Stimulated activated CD4-positive, alpha-beta T cell treated with anti-CD3 and anti-CD28 coated beads, Interleukin-2, amount 100 ng/mL, for 48 hours (primary cell): ENCODE data around the gene ITGAD.

ENCODE experiments used
- DNase-seq, 2 donors: peaks; one replicate each; pipeline ENCODE4 v3.0.0-alpha.2; 2020

Gene ITGAD

DNA sequence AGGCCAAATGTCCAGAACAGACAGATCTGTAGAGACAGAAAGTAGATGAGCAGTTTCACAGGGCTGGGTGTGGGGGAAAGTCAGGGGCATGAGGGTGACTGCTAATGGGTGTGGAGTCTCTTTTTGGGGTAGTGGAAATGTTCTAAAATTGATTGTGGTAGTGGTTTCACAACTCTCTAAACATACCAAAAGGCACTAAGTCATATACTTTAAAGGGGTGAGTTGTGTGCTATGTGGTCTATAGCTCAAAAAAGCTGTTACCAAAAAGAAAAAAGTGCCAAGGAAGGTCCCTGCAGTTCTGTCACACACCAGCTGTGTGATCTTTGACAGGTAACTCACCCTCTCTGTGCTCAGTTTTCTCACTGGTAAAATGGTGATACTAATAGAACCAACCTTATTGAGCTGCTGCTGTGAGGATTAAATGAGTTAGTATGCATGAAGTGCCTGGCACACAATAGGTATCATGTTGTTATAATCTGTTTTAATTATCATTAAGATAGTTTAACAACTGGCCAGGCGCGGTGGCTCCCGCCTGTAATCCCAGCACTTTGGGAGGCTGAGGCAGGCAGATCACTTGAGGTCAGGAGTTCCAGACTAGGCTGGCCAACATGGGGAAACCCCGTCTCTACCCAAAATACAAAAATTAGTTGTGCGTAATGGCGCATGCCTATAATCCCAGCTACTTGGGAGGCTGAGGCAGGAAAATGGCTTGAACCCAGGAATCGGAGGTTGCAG lies 27.8 kb upstream of the ITGAD start:
- no peak for DNase-seq

DNA sequence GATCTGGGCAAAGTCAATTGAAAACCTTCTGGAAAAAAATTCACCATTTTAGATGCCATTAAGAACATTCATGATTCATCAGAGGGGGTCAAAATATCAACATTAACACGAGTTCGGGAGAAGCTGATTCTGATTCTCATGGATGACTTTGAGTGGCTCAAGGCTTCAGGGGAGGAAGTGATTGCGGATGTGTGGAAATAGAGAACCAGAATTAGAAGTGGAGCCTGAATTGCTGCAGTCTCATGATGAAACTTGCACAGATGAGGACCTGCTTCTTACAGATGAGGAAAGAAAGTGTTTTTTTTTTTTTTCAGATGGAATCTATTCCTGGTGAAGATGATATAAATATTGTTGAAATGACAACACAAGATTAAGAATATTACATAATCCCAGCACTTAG lies 25.3 kb upstream of the ITGAD start:
- DNase-seq = no peak

DNA sequence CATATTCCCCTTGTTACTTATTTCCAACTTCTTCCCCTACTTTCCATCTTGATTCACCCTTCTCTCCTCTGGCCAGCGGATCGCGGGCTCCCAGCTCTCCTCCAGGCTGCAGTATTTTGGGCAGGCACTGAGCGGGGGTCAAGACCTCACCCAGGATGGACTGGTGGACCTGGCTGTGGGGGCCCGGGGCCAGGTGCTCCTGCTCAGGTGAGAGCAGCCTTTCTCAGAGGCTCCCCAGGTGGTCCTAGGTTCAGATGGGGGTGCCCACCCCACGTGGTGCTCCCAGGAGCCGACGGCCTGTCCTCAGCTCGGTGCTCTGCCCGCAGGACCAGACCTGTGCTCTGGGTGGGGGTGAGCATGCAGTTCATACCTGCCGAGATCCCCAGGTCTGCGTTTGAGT lies 22.1 kb upstream of the ITGAD start:
- no peak for DNase-seq

DNA sequence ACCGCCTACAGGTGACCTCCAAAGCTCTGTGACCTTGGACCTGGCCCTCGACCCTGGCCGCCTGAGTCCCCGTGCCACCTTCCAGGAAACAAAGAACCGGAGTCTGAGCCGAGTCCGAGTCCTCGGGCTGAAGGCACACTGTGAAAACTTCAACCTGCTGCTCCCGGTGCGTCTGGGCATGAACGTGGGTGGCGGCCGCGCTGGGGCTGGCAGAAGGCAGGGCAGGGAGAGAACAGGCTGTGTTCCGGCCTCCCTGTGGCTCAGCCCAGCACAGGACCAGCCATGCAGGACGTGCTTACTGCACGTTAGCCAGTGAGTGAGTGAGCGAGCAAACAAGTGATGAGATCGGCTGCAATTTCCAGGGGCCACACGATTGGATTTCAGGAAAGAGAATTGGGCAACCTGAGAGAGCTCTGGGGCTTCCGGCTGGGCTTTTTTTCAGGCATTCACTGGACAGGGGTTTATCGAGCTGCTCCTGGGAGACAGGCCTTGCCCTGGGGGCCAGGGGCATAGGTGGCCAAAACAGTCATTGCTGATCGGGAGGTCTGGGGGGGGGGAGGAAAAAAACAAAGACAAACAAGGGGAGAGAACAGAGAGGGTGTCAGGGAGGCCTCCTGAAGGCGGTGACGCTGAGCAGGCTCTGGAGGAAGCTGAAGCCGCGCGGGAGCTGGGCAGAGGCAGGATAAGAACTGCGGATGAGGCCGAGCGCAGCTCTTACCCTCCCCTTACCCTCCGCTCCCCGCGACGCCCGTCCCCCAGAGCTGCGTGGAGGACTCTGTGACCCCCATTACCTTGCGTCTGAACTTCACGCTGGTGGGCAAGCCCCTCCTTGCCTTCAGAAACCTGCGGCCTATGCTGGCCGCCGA lies 21.3 kb upstream of the ITGAD start:
- DNase-seq = no peak

DNA sequence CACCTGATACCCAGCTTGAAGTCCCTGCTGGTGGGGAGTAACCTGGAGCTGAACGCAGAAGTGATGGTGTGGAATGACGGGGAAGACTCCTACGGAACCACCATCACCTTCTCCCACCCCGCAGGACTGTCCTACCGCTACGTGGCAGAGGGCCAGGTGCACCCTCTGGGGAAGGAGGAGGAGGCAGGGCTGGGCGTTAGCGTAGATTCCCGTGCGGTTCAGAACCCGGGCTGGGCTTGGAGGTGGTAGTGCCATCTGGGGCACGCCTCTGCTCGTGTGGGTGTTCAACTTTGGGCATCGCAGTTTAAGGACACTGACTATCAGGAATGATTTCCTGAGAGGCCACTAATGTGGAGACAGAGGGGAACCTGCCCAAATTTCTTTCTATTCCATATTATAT lies 19.9 kb upstream of the ITGAD start:
- DNase-seq = no peak

DNA sequence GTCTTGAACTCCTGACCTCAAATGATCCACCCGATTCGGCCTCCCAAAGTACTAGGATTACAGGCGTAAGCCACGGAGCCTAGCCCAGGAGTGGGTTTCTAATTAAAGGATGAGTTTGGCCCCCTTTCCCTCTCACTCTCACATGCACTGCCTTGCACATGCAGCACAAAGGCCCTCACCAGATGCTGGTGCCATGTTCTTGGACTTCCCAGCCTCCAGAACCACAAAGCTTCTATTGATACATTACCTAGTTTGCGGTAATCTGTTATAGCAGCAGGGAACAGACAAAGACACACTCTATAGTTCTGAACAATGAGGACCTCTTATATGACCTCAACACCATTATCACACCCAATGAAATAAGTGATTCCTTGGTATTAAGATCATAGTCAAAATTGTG lies 17.9 kb upstream of the ITGAD start:
- DNase-seq = no peak

DNA sequence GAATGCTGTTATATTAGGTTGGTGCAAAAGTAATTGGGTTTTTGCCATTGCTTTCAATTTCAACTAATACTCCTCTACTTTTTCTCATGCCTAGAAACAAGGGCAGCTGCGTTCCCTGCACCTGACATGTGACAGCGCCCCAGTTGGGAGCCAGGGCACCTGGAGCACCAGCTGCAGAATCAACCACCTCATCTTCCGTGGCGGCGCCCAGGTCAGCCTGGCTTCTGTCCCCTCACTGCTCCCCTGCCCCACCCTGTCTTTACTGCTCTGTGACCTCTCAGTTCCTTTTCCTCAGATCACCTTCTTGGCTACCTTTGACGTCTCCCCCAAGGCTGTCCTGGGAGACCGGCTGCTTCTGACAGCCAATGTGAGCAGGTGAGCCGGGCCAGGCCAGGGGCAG lies 16.4 kb upstream of the ITGAD start:
- no peak for DNase-seq

DNA sequence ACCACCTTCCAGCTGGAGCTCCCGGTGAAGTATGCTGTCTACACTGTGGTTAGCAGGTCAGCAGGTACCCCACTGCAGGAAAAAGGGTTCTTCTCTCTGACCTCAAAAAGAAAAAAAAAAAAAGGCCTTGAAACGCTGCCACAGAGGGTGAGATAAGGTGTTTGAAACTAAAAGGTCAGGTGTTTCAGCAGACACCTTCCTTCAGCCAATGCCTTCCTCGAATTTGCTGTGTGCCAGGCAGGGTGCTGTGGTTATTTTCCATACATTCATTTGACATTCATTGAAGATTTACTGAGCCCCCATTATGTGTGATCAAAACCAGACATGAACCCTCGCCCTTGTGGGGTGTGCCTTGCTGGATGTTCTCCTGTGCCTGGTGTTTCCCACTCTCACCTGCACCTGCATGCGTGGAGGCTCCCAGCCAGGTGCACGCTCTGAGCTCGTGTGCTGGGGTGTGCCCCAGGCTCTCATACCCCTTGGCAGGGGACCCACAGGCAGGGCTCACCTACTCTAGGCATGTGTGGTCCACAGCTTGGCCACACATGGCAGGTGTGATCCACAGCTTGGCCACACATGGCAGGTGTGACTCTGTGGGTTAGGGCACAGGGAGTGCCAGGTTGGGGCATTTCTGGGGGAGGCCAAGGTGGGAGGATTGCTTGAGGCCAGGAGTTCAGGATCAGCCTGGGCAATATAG lies 15.8 kb upstream of the ITGAD start:
- DNase-seq = no peak

DNA sequence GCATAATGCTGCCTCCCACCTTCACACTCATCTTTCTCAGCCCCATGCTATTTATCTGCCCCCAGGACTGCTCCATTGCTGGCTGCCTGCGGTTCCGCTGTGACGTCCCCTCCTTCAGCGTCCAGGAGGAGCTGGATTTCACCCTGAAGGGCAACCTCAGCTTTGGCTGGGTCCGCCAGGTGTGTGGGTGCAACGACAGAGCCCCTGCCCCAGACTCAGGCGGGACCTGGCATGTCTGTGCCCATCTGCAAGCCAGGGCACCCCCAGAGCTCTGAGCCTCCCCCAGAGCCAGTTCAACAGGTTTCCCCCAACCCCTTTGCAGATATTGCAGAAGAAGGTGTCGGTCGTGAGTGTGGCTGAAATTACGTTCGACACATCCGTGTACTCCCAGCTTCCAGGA lies 12.9 kb upstream of the ITGAD start:
- no peak for DNase-seq

DNA sequence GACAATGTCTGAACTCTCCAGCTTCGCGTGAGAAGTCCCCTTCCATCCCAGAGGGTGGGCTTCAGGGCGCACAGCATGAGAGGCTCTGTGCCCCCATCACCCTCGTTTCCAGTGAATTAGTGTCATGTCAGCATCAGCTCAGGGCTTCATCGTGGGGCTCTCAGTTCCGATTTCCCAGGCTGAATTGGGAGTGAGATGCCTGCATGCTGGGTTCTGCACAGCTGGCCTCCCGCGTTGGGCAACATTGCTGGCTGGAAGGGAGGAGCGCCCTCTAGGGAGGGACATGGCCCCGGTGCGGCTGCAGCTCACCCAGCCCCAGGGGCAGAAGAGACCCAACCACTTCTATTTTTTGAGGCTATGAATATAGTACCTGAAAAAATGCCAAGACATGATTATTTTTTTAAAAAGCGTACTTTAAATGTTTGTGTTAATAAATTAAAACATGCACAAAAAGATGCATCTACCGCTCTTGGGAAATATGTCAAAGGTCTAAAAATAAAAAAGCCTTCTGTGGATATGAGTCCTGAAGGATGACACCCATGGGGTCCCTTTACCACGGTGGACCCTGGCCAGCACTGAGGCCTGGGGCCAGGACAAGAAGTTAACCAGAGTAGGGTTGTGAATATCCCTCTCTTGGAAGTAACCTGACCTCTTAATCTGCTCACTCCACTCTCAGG lies 10.5 kb upstream of the ITGAD start:
- peak; percentile 64 to 68 for DNase-seq

DNA sequence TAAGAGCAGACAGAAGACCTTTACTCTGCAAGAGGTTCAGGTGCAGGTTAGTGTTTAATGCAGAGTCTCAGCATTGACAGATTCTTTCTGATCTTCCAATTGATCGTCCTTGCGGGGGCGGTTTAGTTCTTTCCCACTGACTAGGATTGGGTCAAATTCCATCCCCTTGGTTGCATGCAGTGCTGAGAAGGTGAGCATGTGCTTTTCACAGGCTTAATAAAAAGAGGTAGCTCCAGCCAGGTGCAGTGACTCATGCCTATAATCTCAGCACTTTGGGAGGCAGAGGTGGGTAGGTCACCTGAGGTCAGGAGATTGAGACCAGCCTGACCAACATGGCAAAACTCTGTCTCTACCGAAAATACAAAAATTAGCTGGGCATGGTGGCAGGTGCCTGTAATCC lies 7.5 kb upstream of the ITGAD start:
- DNase-seq = no peak

DNA sequence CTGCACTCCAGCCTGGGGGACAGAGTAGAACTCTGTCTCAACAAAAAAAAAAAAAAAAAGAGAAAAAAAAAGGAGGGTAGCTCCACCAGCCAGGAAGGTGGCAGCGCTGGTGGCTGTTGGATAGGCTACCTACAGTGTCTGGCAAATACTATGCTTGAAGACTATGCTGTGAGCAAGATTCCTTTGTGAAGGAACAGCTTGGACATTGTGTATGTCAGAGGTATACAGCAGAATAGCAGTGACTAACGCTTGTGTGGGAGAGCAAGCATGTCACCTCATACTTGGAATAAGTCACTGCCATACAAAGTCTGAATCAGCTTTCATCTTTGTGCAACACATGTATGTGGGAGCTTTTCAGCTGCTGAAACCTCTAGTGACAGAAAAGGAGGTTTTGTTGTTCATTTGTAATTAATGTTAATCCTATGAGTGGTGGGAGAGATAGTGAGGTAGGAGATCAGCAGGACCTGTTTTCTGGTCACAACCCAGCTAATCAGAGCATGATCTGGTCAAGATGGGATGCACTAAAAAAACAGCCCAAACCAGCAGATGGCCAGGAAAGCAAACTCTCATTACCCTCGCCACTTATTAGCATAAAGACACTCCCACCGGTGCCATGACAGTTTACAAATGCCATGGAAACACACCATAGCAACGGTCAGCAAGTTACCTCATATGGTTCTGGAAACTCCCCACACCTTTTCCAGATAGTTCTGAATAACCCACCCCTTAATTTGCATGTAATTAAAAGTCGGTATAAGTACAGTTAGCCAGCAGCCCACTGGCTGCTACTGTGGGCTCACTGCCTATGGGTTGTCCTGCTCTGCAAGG lies 6.8 kb upstream of the ITGAD start:
- peak; percentile 11 to 18 for DNase-seq

DNA sequence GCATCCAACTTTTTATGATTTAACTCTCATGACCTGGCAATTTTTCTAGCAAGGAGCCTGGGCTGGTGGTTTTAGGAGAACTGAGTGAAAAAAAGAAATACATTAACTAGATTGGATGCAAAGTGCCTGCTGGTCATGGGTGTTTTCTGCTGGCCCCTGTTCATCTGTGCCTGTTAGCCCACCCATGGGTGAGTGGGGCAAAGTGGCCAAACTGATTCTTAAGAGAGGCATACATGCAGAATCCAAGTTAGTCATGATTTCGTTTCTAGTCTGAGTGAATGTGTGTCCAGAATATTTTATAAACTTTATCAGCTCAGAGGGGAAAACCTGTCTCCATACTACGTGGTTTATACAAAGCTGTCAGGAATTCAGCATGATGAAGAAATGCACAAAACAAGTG lies 4.6 kb upstream of the ITGAD start:
- DNase-seq = no peak

DNA sequence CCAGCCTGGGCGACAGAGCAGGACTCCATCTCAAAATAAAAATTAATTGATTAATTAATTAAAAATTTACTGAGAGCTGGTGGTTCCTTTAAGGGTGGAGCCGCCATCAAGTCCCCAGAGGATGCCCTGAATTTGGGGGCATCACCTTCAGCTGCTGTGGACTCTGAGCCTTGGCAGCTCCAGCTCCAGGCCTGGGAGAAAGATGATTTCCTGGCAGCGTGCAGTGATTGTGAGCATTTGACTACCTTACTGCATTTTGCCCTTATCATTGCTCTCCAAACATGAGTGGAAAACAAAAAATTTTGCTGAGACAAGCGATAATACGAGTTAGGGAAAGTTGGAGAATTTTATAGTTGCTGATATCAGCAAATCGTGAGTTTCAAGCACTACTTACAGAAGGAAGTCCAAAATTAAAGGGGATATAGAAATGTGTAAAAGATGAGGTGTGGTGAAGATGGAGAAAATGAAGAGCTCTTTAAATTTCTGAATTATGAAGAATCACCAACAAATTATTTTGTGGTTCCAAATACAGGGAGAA lies 2.6 kb upstream of the ITGAD start:
- DNase-seq = no peak

DNA sequence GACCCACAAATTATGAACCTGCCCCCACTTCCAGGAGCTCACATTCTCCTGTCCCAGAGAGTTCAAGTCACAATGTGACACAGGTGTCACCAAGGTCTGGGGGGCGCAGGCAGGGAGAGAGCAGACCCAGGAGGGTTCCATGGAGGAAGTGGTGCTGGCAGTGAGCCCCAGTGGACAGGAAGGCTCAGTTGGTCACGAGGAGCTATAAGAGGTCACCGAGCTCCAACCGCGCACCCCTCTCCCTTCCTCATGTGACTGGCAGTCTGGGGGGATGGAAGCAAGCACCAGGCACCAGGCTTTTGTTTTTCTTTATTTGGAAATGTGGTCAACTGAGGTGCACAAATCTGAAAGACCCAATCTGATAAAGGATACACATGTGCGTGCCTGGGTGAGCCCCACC lies 2.5 kb downstream of the ITGAD start:
- no peak for DNase-seq

DNA sequence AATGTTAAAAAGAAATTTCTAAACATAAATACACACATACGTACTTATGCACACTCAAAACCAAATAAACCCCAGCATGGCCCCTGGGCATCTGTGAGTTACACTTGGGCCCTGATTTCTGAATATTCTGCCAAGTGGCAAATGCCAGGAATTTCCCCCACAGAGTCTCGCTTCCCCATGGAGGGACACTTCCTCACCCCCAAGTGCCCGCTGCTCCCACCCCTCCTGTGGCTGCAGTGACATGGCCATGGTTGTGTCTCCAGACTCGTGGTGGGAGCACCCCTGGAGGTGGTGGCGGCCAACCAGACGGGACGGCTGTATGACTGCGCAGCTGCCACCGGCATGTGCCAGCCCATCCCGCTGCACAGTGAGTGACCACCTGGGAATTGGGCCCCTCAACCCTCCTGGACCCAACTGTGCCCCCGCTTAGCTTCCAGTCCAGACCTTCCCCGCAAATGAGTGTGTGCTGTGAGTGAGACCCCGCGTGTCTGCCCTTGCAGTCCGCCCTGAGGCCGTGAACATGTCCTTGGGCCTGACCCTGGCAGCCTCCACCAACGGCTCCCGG lies 4.0 kb downstream of the ITGAD start:
- DNase-seq = no peak

DNA sequence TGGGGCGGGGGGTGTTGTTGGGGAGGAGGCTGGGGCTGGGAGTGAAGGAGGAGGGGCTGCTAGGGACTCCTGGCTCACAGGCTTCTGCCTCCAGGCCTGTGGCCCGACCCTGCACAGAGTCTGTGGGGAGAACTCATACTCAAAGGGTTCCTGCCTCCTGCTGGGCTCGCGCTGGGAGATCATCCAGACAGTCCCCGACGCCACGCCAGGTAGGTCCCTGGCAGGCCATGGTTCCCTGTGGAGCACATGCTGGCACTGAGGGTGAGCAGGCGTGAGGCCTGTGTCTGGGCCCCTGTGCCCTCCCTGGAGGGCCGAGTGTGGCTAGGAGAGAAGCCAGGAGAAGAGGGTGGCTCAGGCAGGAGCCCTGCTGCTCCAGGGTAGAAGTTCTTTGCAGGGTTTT lies 4.6 kb downstream of the ITGAD start:
- DNase-seq = no peak

DNA sequence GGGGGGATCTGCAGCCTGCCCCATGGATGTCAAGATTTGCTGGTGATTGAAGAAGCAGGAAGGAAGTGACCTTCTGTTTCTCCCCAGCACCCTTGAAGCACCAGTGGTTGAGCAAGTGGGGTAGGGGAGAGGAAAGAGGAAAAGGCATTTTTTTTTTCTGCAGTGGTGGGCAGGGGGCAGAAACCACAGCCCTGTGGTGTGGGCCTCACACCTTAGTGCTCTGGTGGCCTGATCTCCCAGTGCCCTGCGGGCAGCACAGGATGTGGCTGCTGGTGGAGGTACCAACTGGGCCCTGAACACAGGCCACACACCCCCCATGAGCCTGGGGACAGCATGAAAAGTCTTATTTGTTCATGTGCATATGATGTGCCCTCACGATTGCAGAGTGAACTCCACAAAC lies 7.1 kb downstream of the ITGAD start:
- no peak for DNase-seq

DNA sequence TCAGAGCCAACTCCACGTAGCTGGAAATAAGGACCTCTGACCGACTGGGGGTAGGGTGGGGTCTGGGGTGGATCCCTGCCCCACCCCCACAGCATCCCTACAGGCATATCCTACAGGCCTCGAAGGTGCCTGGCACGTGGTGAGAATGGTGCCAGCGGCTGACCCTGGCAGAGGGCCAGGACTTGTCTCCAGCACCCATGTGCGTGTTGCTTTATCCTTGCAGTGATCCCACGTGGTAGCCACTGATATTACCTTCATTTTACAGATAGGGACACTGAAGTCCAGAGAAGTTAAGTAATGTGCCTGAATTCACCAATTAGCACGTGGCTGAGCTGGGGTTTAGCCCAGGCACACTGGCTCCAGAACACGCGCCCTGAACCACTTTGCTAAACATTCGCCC lies 8.3 kb downstream of the ITGAD start:
- no peak for DNase-seq

DNA sequence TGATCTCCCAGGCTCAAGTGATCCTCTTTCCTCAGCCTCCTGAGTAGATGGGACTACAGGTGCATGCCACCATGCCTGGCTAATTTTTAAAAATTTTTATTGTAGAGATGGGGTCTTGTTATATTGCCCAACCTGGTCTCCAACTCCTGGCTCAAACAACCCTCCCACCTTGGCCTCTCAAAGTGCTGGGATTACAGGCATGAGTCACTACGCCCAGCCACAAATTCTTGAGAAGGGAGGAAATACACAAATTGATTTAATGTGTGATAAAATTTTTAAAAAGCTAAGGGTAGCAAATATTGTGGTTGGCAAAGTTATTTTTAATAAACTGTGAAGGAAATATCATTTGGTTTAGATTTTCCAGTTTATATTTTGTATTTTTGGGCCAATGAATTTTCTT lies 9.6 kb downstream of the ITGAD start:
- no peak for DNase-seq

DNA sequence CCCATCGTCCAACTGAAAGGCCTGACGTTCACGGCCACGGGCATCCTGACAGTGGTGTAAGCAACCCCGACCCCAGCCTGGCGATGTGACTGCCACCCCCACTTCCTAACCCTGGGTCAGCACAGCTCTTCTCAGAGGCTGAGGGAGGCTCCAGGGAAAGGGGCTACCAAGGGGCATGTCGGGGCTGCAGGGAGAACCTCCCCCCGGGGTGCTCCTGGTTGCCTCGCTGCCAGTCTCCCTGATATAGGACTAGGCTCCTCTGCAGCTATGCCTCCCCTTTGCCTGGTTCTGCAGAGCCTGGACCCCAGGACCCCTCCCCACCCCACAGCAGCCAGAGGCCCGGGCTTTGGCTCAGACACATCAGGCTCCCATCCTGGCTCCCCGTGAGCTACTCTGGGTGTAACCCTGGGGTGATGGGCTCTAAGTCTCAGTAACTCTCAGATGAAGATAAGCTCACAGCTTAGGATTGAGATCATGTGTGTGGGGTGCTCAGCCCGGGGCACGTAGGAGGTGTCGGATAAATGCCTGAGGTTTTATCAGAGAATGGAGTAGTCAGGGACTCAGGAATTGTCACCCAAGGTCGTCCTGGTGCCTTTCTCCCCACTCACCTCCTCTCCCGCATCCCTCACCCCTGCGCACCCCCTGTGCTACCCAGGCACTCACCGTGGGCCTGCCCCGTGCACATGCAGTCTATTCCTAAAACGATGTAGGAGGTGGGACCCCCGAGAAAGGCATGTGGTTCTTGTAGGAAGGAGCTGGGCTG lies 10.6 kb downstream of the ITGAD start:
- no peak for DNase-seq
